GM21529 (cell line): ENCODE data around the gene TMOD4.
"Not testable (repeated sequence)": the region's sequence is repeated elsewhere in the genome, so short reads cannot be mapped to it uniquely, and the experiment has no call there.

ENCODE experiments used
- ATAC-seq: cut with Tn5 transposase; IDR thresholded peaks from one replicate; pipeline ENCODE4 v1.9.1; 2021; ENCODE audit not compliant: unreplicated experiment

Gene TMOD4

GRCh38 chr1:151175863-151176262 is at the start of gene TMOD4:
Gene TMOD4, minus strand, starts transcription at chr1:151175981. Its CDS starts 1,106 bp downstream, at chr1:151174875.
- no peak for ATAC-seq

GRCh38 chr1:151222130-151222529 is 46.3 kb upstream of the TMOD4 start:
- ATAC-seq: no peak

- no peak for ATAC-seq
Observed at GRCh38 chr1:151221616-151222015, 45.8 kb upstream of the TMOD4 start.

- no peak for ATAC-seq
Observed at GRCh38 chr1:151213560-151213959, 37.8 kb upstream of the TMOD4 start.

- ATAC-seq: no peak
Observed at GRCh38 chr1:151211972-151212705, 36.4 kb upstream of the TMOD4 start.

GRCh38 chr1:151210830-151211229 is 35.0 kb upstream of the TMOD4 start:
- ATAC-seq: no peak

- ATAC-seq: not testable (repeated sequence)
Observed at GRCh38 chr1:151205381-151205965, 29.7 kb upstream of the TMOD4 start.

- ATAC-seq: no peak
Observed at GRCh38 chr1:151199873-151200581, 24.2 kb upstream of the TMOD4 start.

- ATAC-seq: peak; percentile 79
Observed at GRCh38 chr1:151198254-151199127, 22.7 kb upstream of the TMOD4 start, which contains the start of gene PIP5K1A. Gene PIP5K1A, plus strand, starts transcription at chr1:151198552. Its CDS starts 445 bp downstream, at chr1:151198997.

GRCh38 chr1:151197863-151198253 is 22.1 kb upstream of the TMOD4 start:
- no peak for ATAC-seq

- no peak for ATAC-seq
Observed at GRCh38 chr1:151196292-151196800, 20.6 kb upstream of the TMOD4 start.

GRCh38 chr1:151194894-151195594 is 19.3 kb upstream of the TMOD4 start:
- not testable (repeated sequence) for ATAC-seq

GRCh38 chr1:151193856-151194255 is 18.1 kb upstream of the TMOD4 start:
- ATAC-seq: no peak

- no peak for ATAC-seq
Observed at GRCh38 chr1:151193304-151193703, 17.5 kb upstream of the TMOD4 start.

- no peak for ATAC-seq
Observed at GRCh38 chr1:151192047-151192446, 16.3 kb upstream of the TMOD4 start.

GRCh38 chr1:151189637-151190445 is 14.1 kb upstream of the TMOD4 start, which contains the start of gene VPS72:
Gene VPS72, minus strand, starts transcription at chr1:151190197. Its CDS starts 76 bp downstream, at chr1:151190121.
- peak; percentile 84 for ATAC-seq

GRCh38 chr1:151188667-151189066 is 12.9 kb upstream of the TMOD4 start:
- not testable (repeated sequence) for ATAC-seq

- no peak for ATAC-seq
Observed at GRCh38 chr1:151187205-151187604, 11.4 kb upstream of the TMOD4 start.

- ATAC-seq: no peak
Observed at GRCh38 chr1:151184211-151184610, 8.4 kb upstream of the TMOD4 start.
